LNCaP clone FGC (cell line): ENCODE results near the gene PACS2.
"Not testable (repeated sequence)": the region's sequence is repeated elsewhere in the genome, so short reads cannot be mapped to it uniquely, and the experiment has no call there.

Experiments
- DNase-seq: peaks from one replicate; pipeline ENCODE4 v3.0.0-alpha.2; 2011; ENCODE audit warnings: low read depth
- H3K4me3 ChIP-seq: 2 replicates; pipeline ENCODE4 v1.5.1; 2011; ENCODE audit warnings: mild to moderate bottlenecking, low read depth, low read length, control low read depth
- CTCF ChIP-seq: IDR thresholded peaks from 2 replicates; pipeline ENCODE4 v1.5.1; 2012; ENCODE audit warnings: mild to moderate bottlenecking; ENCODE audit not compliant: control insufficient read depth, insufficient read depth; ENCODE audit errors: extremely low read depth

Gene PACS2

GRCh38 chr14:105358943-105359342 lies 44.4 kb downstream of the PACS2 start:
- TF ChIP-seq CTCF: no peak
- no peak for DNase-seq
- no peak overlapping the region for H3K4me3 ChIP-seq

DNA sequence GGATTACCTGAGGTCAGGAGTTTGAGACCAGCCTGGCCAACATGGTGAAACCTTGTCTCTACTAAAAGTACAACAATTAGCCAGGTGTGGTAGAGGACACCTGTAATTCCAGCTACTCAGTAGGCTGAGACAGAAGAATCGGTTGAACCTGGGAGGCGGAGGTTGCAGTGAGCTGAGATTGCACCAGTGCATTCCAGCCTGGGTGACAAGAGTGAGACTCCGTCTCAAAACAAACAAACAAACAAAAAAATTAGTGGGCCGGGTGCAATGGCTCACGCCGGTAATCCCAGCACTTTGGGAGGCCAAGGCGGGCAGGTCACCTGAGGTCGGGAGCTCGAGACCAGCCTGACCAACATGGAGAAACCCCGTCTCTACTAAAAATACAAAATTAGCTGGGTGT lies 46.9 kb downstream of the PACS2 start:
- DNase-seq, H3K4me3 ChIP-seq: not testable (repeated sequence)

- no peak for DNase-seq
- TF ChIP-seq CTCF: no peak
- no peak overlapping the region for H3K4me3 ChIP-seq
Measured at GRCh38 chr14:105363847-105364708, 49.5 kb downstream of the PACS2 start.

GRCh38 chr14:105365101-105365500 lies 50.6 kb downstream of the PACS2 start:
- no peak for TF ChIP-seq CTCF
- H3K4me3 ChIP-seq: no peak overlapping the region
- no peak for DNase-seq

- TF ChIP-seq CTCF: no peak
- no peak for DNase-seq
- no peak overlapping the region for H3K4me3 ChIP-seq
Measured at GRCh38 chr14:105365681-105366080, 51.1 kb downstream of the PACS2 start.

DNA sequence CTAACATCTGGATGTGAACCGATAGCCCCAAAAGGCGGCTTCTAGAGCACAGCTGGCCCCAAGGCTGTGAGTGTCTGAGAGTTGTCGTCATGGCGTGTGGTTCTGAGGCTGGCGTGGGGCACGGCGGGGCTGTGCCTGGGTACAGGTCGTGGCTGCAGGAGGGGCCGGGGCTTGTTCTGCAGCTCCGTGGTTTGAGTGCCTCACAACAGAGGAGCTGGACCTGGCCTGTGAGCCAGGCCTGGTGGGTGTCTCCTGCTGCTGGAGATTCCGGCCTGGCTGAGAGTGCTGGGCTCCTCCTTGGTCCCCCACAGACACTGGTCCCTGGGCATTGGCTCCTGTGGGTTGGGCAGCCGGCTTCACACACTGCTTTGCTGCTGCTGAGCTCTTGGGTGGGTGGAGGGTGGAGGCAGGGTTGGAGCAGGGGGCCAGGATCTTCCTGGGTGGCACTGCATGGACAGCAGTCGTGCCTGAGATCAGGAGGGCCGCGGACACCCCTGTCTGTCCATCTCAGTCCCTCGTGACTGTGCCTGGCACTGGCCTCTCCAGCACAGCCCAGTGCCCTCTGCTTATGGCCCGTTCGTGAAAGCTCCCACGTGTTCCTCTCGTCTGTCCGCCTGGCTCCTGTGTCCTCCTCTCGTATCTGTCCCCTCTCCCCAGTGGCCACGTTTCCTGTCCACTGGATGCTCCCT lies 52.0 kb downstream of the PACS2 start:
- DNase-seq: no peak
- no peak overlapping the region for H3K4me3 ChIP-seq
- no peak for TF ChIP-seq CTCF

DNA sequence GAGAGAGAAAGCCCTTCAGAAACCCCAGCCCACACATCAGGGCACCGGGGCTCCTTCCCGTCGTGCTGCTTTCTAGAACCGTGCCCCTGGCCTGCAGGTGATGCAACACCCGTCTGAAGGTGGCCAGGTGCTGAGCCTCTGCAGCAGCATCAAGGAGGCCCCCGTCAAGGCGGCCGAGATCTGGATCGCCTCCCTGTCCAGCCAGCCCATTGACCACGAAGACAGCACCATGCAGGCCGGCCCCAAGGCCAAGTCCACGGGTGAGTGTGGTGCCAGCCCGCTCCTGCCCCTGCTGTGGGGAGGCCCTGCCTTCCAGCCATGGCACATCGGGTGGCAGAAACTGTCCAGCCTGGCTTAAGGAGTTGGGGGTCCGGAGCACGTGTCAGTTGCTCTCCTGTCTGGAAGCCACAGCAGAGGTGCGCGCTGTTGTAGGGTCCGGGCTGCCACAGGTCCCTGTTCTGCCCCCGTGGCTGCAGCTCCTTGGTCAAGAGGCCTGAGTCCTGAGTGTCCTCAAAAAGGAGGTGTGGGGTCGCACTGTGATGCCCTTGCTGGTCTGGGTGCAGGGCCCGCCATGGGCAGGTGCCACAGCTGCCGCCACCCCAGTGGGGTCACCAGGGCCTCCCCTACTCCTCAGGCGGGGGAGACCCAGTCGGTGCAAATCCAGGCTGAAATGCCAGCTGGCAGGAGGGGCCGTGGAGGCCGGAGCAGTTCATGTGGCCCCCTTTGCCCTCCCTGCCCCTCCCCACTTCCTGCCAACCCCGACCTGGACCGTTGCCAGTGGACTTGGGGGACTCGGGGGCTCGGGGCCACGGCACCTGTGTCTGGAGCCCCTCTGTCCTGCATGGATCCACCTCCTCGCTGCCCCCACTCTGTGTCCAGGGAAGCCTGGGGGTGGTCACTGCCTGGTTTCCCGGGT lies 52.8 kb downstream of the PACS2 start:
- no peak overlapping the region for H3K4me3 ChIP-seq
- TF ChIP-seq CTCF: no peak
- DNase-seq: no peak
